ENCODE results near the gene LRP1B. TPM values are rescaled to one million over a fixed set of nuclear protein-coding genes. Genes with fewer than 3 reads are reported as not detected.

LRP1B gene
- polyA plus RNA-seq, 1 of the 3 experiments (the other 2 are of a cell fraction) = 0.28 TPM

- no peak overlapping the region for H3K9ac ChIP-seq
- POLR2A ChIA-PET = no interaction called here
- DNase-seq = no peak
- H3K9me3 ChIP-seq = no peaks in the 10 kb centered on the region
- H3K27me3 ChIP-seq (ENCODE audit: insufficient read depth) = no peaks in the 10 kb centered on the region
- no peak overlapping the region for H3K27ac ChIP-seq (ENCODE audit: low read depth in 2 of 2, low read length in 1 of 2)
- H3K9me2 ChIP-seq = no peaks in the 10 kb centered on the region
- no peaks in the 10 kb centered on the region for H4K20me1 ChIP-seq (ENCODE audit: insufficient read depth)
- CTCF ChIA-PET = no interaction called here
- H3K4me2 ChIP-seq = no peak overlapping the region
- H3K79me2 ChIP-seq (ENCODE audit: insufficient read depth) = no peaks in the 10 kb centered on the region
- TF ChIP-seq, protein P1, sequence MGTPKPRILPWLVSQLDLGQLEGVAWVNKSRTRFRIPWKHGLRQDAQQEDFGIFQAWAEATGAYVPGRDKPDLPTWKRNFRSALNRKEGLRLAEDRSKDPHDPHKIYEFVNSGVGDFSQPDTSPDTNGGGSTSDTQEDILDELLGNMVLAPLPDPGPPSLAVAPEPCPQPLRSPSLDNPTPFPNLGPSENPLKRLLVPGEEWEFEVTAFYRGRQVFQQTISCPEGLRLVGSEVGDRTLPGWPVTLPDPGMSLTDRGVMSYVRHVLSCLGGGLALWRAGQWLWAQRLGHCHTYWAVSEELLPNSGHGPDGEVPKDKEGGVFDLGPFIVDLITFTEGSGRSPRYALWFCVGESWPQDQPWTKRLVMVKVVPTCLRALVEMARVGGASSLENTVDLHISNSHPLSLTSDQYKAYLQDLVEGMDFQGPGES (IDR thresholded peaks at IDR 0.05; ENCODE audit: low read depth, low read length) = no peak
- TF ChIP-seq FOXJ3 (CRISPR knock-in tag; IDR thresholded peaks at IDR 0.05) = no peak
- H2AFZ ChIP-seq (ENCODE audit: low read depth) = no peak overlapping the region
- H3F3A ChIP-seq (replicated peaks; ENCODE audit: insufficient read depth) = no peaks in the 10 kb centered on the region
- no peaks in the 10 kb centered on the region for H3K36me3 ChIP-seq (replicated peaks in 1 of 2; ENCODE audit: control insufficient read depth in 1 of 2, insufficient read depth in 2 of 2, low read length in 1 of 2)
- no peaks in the 10 kb centered on the region for H3K4me1 ChIP-seq (ENCODE audit: control insufficient read depth in 1 of 2, insufficient read depth in 2 of 2, low read depth in 1 of 2, low read length in 1 of 2)
- no peak overlapping the region for H3K4me3 ChIP-seq (ENCODE audit: low read depth in 2 of 2, low read length in 1 of 2)
- 22% methylated on average over 2 of the region's 2 CpGs for WGBS (ENCODE audit: low lambda C conversion rate)
Observed at GRCh38 chr2:140201572-140201971, 1929.2 kb downstream of the LRP1B start.

- ChIA-PET CTCF (no interaction called here), POLR2A (no interaction called here)
- no peak for TF ChIP-seq FOSL2 (IDR thresholded peaks at IDR 0.05; ENCODE audit: borderline replicate concordance, low read depth)
- TF ChIP-seq YY1 (IDR thresholded peaks at IDR 0.05; ENCODE audit: low read depth) = no peak
- no peak overlapping the region for H3K4me2 ChIP-seq
- H3K27me3 ChIP-seq (ENCODE audit: insufficient read depth) = no peaks in the 10 kb centered on the region
- DNase-seq = no peak
- no peak overlapping the region for H3K4me3 ChIP-seq (ENCODE audit: low read depth in 2 of 2, low read length in 1 of 2)
- no peak overlapping the region for H3K9ac ChIP-seq
- H3K27ac ChIP-seq (ENCODE audit: low read depth in 2 of 2, low read length in 1 of 2) = no peak overlapping the region
- H3K4me1 ChIP-seq (ENCODE audit: control insufficient read depth in 1 of 2, insufficient read depth in 2 of 2, low read depth in 1 of 2, low read length in 1 of 2) = no peaks in the 10 kb centered on the region
- no peaks in the 10 kb centered on the region for H4K20me1 ChIP-seq (ENCODE audit: insufficient read depth)
- no peaks in the 10 kb centered on the region for H3F3A ChIP-seq (replicated peaks; ENCODE audit: insufficient read depth)
- no peaks in the 10 kb centered on the region for H3K79me2 ChIP-seq (ENCODE audit: insufficient read depth)
- H2AFZ ChIP-seq (ENCODE audit: low read depth) = no peak overlapping the region
- no peaks in the 10 kb centered on the region for H3K36me3 ChIP-seq (replicated peaks in 1 of 2; ENCODE audit: control insufficient read depth in 1 of 2, insufficient read depth in 2 of 2, low read length in 1 of 2)
- H3K9me3 ChIP-seq = no peaks in the 10 kb centered on the region
- H3K9me2 ChIP-seq = no peaks in the 10 kb centered on the region
- 44% methylated on average over 2 of the region's 2 CpGs for WGBS (ENCODE audit: low lambda C conversion rate)
Observed at GRCh38 chr2:140200764-140201163, 1930.1 kb downstream of the LRP1B start.

- H3K9me2 ChIP-seq = no peaks in the 10 kb centered on the region
- H3F3A ChIP-seq (replicated peaks; ENCODE audit: insufficient read depth) = no peaks in the 10 kb centered on the region
- no peaks in the 10 kb centered on the region for H3K27me3 ChIP-seq (ENCODE audit: insufficient read depth)
- TF ChIP-seq SMC3 (IDR thresholded peaks at IDR 0.05; ENCODE audit: low read depth, low read length) (no peak), FOXJ3 (CRISPR knock-in tag; IDR thresholded peaks at IDR 0.05) (no peak), GABPA (IDR thresholded peaks at IDR 0.05; ENCODE audit: low read depth) (no peak), TAF1 (IDR thresholded peaks at IDR 0.05; ENCODE audit: borderline replicate concordance, low read depth, low read length) (no peak), SIN3A (IDR thresholded peaks at IDR 0.05; ENCODE audit: borderline replicate concordance, low read depth, low read length) (no peak), EZH2phosphoT487 (IDR thresholded peaks at IDR 0.05; ENCODE audit: borderline replicate concordance, low read depth) (no peak), JUND (IDR thresholded peaks at IDR 0.05) (no peak), MXI1 (IDR thresholded peaks at IDR 0.05; ENCODE audit: low read depth, low read length) (no peak)
- ChIA-PET POLR2A (no interaction called here), CTCF (no interaction called here)
- H3K4me3 ChIP-seq (ENCODE audit: low read depth in 2 of 2, low read length in 1 of 2) = no peak overlapping the region
- no peaks in the 10 kb centered on the region for H3K36me3 ChIP-seq (replicated peaks in 1 of 2; ENCODE audit: control insufficient read depth in 1 of 2, insufficient read depth in 2 of 2, low read length in 1 of 2)
- no peak for DNase-seq
- no peaks in the 10 kb centered on the region for H3K9me3 ChIP-seq
- H3K27ac ChIP-seq (ENCODE audit: low read depth in 2 of 2, low read length in 1 of 2) = no peak overlapping the region
- H3K9ac ChIP-seq = no peak overlapping the region
- no peaks in the 10 kb centered on the region for H3K79me2 ChIP-seq (ENCODE audit: insufficient read depth)
- no peaks in the 10 kb centered on the region for H3K4me1 ChIP-seq (ENCODE audit: control insufficient read depth in 1 of 2, insufficient read depth in 2 of 2, low read depth in 1 of 2, low read length in 1 of 2)
- H4K20me1 ChIP-seq (ENCODE audit: insufficient read depth) = no peaks in the 10 kb centered on the region
- no peak overlapping the region for H3K4me2 ChIP-seq
- no peak overlapping the region for H2AFZ ChIP-seq (ENCODE audit: low read depth)
- 12% methylated on average over 1 of the region's 1 CpG for WGBS (ENCODE audit: low lambda C conversion rate)
Observed at GRCh38 chr2:140200307-140200706, 1930.5 kb downstream of the LRP1B start.
